GM21576 (cell line): ENCODE measurements around the gene STK32B.

ENCODE experiments used
- ATAC-seq: cut with Tn5 transposase; IDR thresholded peaks from one replicate; pipeline ENCODE4 v1.9.1; 2021; ENCODE audit warnings: mild to moderate bottlenecking, moderate library complexity; ENCODE audit not compliant: unreplicated experiment

Gene STK32B

DNA sequence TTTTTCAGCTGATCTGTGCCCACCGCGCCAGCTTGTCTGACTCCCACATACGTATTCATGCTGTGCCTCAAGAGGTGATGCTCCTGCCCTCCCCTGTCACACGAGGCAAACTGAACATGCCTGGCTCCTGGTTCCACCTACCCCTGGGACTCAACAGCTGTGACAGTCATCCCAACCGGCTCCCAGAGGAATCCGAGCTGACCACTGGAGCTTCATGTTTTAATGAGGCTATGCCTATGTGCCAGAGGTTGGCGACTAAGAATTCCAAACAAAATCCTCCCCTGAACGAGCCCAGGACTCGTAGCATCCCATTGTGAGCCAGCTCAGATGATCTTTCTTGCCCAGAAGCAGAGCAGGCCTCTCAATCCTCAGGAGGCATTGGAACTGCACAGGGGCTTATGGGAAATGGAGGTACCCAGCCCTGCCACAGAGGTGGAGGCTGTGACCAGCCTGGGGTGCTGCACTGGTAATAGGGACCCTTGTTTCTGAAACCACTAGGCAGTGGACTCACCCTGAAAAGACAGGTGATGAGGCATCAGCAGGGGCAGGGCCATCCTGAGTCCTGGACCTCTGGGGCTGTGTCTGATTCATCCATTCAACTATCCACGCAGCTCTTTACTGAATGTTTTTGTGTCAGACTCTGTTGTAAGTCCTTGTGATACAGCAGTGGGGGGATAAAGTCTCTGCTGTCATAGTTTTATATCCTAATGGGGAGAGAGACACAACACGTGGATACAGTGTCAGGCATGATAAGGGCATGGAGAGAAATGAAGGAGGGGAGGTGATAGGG lies 332.1 kb downstream of the STK32B start:
- ATAC-seq: no peak

GRCh38 chr4:5385741-5386311 lies 334.5 kb downstream of the STK32B start:
- no peak for ATAC-seq

DNA sequence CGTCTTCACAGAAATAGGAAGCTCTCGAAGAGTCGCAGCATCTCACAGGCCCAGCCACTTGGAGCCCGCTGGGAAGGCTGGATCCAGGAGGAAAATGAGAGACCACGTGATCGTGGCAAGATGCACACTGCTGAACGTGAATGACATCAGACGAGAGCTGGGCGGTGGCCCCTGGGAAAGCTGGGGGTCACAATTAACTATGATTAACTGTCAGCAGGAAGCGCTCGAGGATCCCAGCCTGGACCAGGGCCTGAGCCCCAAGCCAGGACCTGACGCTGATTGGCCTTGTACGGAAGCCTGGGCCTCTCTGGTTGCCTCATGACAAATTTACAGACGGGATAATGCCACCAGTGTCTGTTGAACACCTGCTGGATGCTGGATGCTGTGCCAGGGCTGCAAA lies 335.6 kb downstream of the STK32B start:
- ATAC-seq: no peak

GRCh38 chr4:5387457-5387856 lies 336.2 kb downstream of the STK32B start:
- ATAC-seq: no peak

DNA sequence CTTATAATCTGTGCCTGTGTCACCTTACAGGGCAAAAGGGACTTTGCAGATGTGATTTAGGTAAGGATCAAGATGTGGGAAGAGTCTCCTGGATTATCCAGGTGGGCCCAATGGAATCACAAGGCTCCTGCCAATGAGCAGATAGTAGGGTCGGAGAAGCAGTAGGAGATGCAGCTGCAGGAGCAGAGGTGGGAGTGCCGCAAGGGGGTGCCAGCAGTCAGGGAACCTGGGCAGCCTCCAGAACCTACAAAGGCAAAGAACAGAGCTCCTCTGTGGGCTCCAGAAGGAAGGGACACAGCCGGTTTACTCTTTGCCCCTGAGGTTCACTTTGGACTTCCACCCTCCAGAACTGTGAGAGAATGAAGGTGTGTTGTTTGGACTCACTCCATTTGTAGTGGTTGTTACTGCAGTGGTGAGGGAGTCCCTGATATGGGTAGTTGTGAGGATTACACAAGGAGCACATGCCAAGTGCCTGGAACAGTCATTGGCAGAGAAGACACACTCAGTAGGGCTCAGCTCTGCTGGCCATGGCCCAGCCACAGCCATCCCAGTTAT lies 338.6 kb downstream of the STK32B start:
- no peak for ATAC-seq

- no peak for ATAC-seq
Observed at GRCh38 chr4:5391492-5391891, 340.2 kb downstream of the STK32B start.

DNA sequence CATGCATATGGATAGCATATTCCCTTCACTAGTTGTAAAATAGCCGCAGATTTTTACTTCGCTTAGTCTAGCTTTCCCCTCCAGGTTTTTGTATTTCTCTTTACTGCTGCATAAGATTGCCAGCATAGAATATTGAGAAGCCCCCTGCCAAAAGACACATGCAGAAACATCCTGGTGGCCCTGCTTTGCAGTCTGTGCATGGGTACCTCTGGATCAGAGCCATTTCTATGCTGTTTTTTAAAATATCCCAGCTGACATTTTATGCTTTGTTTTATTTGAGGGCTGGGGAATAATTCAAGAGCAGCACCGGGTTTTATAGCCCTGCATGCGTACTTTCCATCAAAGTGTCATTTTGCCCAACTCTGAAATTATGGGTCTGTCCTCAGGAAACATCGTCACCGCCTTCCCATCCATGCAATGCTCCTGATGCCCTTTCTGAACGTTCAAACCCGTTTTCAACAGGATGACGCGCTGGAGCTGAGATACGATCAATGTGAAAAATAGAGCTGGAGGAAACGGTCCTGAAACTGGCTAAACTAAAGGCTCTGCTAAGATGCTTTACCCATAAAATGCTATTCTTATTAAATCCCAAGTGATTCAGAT lies 342.7 kb downstream of the STK32B start:
- no peak for ATAC-seq

GRCh38 chr4:5395781-5396180 lies 344.5 kb downstream of the STK32B start:
- ATAC-seq: no peak

DNA sequence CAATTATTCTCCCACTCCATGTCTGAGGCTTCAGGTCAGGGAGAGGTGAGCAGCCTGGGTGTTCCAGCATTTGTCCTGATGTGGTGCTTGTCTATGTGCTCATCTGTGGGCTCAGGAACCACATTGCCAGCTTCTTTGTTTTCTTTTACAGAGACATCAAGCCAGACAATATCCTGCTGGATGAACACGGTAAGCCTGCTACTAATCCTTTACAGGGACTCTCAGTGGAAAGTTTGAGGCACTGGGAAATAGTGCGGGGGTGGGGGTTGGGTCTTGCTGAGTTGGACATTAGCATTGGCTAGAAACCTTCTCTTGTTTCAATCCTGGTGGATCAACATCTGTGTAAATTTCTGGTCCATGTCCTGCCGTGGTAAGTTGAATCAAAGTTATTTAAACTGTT lies 346.8 kb downstream of the STK32B start:
- no peak for ATAC-seq

GRCh38 chr4:5399124-5399523 lies 347.8 kb downstream of the STK32B start:
- no peak for ATAC-seq

GRCh38 chr4:5399790-5400421 lies 348.6 kb downstream of the STK32B start:
- no peak for ATAC-seq

DNA sequence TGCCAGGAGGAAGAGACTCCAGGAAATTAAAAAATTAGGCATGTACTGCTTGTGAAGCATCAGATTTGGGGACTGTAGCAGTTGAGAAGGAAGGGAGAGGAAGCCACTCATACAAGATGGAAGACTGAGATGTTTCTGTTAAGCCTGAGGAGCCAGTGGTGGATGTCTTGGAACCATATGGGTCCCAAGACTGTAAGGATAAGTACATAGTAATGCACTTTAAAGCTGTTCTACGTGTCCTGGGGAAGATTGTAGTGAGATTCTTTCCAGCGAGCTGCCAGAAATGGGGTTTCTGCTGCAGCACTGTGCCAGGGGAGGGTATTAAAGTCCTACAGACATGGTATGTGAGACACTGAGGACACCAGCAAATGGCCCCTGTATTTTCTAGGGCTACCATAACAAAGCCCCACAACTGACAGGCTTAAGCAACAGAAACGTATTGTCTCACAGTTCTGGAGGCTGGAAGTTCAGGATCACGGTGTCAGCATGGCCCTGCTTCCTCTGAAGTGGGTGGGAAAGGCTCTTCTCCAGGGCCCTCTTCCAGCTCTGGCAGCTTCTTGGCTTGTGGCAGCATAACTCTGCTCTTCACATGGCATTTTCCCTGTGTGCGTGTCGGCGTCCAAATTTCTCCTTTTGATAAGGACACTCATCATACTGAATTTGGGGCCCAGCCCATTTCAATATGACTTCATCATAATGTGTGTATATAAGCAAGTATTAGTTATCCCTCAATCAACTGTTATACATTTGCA lies 352.6 kb downstream of the STK32B start:
- no peak for ATAC-seq

- no peak for ATAC-seq
Observed at GRCh38 chr4:5409237-5409636, 358.0 kb downstream of the STK32B start.

GRCh38 chr4:5409972-5410618 lies 358.8 kb downstream of the STK32B start:
- ATAC-seq: no peak

DNA sequence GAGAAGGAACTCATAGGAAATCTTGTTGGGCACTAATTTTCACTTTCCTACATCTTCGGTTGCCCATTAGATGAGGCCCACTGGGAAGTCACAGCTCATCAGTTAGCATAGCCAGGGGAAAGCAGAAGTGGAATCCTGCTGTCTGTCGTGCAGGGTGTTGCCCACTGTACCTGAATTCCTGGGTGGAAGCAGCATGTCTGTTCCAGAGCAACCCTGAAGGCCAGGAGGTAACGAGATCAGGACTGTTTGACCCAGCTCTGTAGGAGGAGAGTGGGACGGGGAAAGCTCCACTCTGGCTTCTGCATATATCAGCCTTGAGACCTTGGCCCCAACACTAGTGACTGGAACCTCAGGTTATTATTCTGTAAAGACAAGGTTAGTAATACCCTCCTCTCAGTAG lies 361.0 kb downstream of the STK32B start:
- ATAC-seq: no peak

DNA sequence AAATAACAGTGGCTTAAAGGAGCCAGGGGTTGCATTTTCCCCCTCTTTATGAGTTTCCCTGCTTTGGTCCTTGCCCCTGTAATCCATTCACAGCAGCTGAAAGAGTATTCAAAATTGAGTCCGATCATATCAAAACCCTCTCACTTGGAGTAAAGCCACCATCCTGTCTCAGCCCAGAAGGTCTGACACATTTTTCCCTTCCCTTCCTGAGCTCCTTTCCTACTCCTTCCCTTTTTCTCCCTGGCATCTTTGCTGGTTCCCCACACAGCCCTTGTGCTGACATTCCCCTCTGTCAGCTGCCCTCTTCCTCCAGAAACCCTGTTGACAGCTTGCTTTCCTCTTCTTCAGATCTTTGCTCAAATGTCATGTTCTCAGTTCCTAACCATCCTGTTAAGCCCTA lies 361.5 kb downstream of the STK32B start:
- no peak for ATAC-seq

GRCh38 chr4:5416637-5417036 lies 365.4 kb downstream of the STK32B start:
- no peak for ATAC-seq

GRCh38 chr4:5420266-5420665 lies 369.0 kb downstream of the STK32B start:
- ATAC-seq: no peak

DNA sequence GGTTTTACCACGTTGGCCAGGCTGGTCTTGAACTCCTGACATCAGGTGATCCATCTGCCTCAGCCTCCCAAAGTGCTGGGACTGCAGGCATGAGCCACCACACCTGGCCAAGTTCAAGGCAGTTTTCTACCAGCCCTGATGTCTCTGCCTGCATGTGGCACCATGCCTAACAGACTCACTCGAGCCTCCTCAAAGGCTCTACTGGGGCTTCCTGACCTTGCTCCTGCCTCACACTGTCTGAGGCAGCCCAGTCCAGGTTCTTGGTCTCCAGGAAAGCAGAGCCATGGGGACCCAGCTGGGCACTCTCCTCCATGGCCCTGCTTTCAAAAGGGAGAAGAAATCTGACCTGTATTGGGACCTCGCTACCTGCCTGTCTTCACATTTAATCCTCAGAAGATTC lies 370.1 kb downstream of the STK32B start:
- no peak for ATAC-seq

DNA sequence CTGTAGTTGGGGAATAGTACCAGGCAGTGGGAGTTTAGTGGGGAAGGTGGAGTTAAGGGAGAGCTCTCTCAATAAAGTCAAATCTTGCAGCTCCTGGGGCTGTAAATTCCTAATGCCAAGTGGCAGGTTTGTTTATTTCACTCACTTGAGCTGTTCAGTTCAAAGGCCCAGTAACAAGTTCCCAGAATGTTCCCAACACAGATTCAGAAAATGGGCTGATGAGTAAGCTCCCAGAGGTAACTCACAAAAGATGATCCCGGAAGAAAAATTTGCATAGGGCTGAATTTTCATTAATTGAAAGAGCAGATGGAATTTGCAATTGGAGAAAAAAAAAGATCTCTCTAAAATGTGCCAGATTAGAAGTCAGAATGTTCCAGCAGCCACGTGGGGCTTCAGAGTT lies 370.9 kb downstream of the STK32B start:
- ATAC-seq: no peak
